IPS-NIHi11 (cell line): Measurements from ENCODE around the gene MRPL21.
"Not testable (repeated sequence)": the region's sequence is repeated elsewhere in the genome, so short reads cannot be mapped to it uniquely, and the experiment has no call there.

ENCODE experiments used
- DNase-seq: peaks from one replicate; pipeline ENCODE4 v3.0.0; 2012; ENCODE audit warnings: mixed read lengths, low spot score

MRPL21 gene

DNA sequence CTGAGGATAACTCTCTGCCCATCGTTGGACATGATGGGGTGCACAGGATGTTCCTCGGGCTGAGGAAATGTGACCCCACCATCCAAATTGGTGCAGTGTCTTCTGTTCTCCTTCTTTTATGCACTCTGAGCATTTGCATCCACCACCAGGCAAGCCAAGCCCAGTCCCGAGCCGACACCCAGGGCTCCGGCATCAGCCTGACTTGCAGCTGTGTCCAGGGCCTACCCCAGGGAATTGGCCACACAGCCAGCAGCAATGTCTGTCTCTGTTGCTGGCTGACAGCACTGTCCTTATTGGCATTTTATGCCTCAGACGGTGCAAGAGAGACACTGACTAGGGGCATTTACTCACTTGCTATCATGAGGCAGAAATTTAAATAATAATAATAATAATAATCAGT, 36.6 kb downstream of the MRPL21 start:
- no peak for DNase-seq

DNA sequence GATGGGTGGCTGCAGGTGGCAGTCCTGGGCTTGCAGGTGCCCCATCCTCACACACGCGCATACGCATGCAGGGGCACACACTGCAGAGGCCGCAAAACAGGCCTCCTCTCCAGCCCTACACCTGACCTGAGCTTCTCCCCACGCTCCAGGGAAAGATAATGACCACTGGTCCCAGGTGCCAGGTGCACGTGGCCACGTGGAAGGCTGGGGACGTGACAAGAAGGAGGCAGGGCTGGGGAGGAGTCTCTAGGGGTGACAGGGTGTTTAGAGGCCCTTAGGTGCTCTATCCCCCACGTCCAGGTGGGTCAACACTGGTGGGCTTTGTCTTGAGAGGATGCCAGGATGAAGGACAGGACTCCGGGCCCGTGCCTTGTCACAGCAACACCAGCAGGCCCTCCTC, 38.4 kb downstream of the MRPL21 start:
- DNase-seq: no peak

DNA sequence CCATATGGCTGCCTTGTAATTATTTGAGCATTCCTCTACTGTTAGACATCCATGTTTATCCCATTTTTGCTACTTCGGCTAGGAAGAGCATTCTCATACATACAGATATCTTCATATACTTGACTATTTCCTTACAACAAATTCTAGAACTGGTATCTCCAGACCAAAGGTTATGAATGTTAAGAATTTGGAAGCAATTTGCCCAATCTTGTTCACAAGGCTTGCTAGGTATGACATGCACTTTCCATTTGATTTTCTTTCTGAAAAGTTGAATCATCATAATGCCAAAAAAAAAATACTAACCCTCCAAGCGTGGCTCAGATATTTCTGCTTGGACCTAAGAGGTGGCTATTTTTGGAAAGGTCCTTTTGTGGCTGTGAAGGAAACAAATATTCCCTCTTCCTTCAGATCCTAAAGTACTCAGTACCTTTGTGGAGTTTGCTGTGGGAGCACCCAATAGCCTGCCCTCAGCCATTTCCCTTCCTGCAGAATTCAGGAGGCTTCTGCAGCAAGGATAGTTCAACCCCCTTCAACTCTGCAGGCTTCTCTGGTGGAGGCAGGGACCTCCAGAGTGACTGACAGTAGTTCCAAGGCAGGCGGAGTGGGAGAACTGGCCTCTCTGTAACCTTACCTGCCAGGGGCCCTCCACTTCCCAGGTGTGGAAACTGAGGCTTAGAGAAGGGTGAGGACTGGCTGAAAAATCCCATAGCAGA, 39.9 kb downstream of the MRPL21 start:
- DNase-seq: no peak

DNA sequence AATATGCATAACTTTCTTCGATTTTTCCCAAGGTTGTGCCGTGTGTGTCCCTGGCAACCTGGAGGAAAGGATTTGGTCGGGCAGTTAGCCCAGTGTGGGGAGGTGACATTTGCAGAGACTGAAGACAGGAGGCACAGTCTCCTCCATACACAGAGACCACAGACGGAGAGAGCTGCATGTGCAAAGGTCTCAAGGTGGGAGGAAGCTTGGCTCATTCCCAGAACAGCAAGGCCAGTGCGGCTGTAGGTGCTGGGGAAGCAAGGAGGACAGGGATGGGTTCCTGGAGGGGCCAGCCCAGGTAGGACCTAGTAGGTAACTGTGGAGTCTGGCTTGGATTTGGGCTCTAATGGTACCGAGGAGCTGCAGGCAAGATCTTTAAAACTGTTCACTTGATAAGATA, 41.2 kb downstream of the MRPL21 start:
- DNase-seq: no peak

DNA sequence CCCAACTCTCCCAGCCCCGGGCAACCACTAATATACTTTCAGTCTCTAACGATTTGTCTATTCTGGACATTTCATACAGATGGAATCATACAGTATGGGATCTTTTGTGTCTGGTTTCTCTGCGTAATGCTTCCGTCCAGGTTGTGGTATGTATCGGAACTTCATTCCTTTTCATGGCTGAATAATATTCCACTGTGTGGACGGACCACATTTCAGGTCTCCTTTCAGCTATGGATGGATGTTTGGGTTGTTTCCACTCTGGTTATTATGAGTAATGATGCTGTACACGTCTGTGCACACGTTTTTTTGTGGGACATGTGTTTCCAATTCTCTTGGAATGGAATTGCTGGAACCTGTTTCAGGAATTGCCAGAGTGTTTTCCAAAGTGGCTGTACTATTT, 44.5 kb downstream of the MRPL21 start:
- DNase-seq: no peak

DNA sequence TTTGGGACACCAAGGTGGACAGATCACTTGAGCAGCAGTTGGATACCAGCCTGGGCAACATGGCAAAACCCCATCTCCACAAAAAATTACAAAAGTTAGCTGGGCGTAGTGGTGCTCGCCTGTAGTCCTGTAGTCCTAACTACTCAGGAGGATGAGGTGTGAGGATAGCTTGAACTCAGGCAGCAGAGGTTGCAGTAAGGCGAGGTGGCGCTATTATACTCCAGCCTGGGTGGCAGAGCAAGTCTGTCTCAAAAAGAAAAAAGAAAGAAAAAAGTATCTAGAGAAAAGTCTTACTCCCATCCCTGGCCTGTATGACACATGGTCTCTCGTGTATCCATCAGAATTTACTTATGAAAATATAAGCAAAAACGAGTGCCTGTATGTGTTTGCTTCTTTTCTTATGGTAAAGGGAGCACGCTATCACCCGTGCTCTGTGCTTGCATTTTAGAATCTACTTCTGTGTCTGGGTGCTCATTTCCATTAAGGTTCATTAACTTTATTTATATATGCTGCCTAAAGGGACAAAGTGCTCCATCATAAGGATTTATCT, 46.5 kb downstream of the MRPL21 start:
- DNase-seq: no peak

DNA sequence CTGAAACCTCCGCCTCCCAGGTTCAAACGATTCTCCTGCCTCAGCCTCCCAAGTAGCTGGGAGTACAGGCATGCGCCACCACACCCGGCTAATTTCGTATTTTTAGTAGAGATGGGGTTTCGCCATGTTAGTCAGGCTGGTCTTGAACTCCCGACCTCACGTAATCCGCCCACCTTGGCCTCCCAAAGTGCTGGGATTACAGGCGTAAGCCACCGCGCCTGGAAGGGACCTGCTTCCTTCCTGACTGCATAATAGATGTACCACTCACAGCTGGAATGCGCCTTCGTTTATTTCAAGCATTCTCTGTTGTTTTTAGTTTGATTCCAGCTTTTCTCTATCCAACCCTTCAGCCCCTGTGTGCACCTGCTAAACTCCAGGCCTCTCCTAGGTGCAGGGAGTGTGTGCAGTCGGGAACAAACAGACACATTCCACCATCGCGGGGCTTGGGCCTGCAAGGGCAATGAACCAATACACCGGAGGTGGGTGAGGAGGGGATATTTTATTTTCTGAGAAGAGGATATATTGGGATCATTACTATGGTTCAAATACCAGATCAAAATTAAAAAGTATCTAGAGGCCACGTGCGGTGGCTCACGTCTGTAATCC, 47.1 kb downstream of the MRPL21 start:
- DNase-seq: not testable (repeated sequence)

DNA sequence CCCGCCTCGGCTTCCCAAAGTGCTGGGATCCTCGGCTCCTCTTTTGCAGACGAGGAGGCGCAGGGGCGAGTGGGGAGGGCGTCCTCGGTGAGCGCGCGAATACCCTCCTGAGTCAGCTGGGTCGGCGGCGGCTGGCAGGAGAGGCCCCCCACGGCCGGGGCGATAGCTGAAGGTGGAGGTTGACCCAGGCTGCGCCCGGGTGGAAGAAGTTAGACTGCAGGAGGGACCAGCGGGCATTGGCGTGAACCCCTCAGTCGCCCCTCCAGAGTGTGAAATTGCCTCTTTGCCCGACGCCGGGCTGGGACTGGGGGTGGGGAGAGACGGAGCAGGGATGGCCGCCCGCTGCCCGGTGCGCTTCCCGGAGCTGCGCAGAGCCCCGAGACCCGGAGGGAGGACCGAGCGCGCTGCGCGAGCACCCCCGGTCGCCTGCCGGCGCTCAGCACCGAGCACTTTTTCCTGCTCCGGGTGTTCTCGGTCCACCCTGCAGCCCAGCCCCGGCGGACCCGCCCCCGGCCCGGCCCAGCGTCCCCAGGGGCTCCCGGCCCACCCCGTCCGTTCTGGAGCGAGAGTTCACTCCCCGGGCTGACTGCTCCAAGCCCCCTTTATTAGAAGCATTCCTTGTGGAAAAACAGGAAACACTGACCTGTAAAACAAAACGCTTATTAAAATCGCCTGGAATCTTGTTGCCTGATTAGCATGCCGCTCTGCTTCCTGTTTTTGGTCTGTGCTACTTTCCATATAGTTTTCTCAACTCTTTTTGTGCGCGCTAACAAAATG, 48.2 kb downstream of the MRPL21 start:
- peak; percentile 85 for DNase-seq

DNA sequence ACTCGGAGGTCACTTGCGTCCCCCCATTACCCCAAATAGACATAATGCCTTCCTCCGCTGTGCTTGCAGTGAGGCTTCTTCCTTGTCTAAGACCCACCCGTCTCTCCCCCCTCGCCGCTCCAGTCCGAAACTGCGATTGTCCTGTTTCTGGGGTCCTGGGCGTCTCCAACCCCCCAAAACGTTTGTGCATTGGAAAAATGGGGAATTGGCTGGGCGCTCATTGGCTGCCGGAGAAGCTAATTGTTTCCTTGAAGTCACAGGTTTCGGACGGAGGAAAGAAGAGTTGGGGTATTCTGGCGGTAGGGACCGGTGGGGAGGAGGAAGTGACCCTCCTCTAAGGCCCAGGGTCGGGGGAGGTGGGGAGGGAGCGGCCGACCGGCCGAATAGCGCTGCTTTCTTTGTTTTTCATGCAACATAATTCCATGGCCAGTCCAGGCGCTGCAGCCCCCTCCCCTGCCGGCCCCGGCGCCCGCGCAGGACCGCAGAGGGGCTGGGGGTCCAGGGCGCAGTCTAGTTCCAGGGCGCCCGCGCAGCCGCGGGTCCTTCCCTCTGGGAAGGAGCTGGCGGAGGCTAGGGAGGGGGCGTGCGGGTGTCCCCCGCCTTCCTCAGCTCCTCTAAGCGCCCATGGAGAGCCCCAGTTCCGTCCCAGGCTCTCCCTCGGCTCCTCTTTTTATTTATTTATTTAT, 49.2 kb downstream of the MRPL21 start:
- DNase-seq: peak; percentile 47

DNA sequence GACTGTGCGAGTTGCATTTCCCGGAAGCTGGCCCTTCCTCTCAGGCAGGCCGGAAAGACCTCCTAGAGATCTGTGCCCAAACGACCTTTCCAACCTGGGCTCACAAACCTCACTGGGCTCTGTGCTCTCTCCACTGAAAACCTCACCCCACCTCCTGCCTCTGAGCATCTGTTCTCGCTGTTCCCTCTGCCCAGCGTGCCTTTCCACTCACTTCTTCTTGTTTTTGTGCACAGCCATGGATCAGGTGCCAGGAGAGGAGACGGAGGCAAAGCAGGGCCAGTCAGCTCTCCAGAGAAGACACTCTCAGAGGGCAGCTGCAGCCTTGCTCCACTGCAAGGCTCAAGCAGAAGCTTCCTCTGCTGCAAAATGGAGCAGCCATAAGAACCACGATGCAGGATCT, 51.0 kb downstream of the MRPL21 start:
- no peak for DNase-seq

DNA sequence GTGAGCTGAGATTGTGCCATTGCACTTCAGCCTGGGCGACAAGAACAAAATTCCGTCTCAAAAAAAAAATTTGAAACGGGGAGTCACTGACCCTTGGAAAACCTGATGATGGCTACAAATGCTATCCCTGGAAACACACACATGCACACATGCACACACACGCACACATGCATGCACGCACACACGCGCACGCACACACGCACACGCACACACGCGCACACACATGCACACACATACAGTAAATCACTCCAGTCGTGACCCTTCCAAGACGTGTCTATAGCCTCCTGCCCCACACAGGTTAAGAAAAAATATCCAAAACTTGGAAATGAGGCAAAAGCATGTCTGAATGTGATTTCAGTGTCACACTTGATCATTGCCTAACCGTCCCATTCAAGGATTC, 55.2 kb downstream of the MRPL21 start:
- DNase-seq: no peak

DNA sequence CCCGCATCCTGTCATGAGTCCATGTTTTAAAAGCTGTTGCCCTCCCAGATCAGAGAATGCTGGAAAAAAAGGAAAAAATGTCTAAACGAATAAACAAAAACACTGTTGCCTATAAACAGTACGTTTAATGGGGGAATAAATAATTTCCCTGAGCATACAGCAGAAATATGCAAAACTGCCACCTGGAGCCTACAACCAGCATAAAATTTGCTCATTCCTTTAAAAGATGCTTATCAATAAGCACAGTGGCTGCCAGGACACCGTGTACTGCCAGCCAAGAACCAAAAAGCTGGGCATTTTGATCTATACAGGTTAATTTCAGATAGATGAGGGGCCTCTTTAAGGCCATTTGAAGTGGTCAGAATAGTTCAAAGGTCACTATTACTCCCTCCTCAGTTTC, 56.2 kb downstream of the MRPL21 start:
- no peak for DNase-seq

DNA sequence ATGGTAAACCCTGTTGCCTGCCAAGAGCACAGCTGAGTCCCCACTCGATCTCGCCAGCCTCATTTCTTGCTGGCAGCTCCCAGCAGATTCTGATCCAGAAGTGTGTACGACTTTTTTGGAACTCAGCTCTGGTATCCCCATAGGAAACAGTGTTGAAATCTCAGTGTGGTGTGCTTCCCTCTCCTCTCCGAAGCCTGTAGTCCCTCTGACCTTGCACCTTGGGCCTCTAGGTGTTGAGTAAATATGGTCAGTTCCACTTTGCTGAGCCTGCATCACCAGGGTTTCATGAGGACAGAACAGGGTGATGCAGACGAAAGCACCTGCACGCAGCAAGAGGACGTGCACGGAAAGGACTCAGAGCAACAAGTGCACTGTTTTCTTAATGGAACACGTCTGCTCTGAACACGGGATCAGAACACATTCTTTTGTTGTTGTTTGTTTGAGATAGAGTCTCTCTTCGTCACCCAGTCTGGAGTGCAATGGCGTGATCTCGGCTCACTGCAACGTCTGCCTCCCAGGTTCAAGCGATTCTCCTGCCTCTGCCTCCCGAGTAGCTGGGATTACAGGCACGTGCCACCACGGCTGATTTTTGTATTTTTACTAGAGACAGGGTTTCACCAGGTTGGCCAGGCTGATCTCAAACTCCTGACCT, 58.2 kb downstream of the MRPL21 start:
- DNase-seq: no peak

DNA sequence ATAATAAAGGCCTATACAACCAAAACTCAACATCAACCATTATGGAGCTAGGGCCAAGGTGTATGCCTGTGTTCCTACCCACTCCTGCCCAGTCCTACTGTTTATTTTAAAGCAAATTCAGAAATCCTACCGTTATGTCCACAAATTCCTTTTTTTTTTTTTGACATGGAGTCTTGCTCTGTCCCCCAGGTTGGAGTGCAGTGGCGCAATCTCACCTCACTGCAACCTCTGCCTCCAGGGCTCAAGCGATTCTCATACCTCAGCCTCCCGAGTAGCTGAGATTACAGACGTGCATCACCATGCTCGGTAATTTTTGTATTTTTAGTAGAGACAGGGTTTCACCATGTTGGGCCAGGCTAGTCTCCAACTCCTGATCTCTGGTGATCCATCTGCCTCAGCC, 58.8 kb downstream of the MRPL21 start:
- no peak for DNase-seq

DNA sequence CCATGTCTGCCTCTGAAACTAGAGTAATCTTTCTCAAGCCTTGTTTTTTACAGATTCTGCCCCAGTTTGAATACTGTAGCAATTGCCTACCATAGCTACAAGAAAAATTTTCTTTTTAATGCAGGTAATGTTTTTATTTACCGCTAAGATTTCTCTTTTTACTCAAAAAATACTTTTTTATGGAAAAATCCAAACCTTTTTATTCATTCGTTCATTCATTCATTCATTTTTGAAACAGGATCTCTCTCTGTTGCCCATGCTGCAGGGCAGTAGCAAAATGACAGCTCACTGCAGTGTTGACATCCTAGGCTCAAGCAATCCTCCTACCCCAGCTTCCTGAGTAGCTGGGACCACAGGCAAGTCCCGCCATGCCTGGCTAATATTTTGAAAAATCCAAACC, 59.3 kb downstream of the MRPL21 start:
- no peak for DNase-seq

DNA sequence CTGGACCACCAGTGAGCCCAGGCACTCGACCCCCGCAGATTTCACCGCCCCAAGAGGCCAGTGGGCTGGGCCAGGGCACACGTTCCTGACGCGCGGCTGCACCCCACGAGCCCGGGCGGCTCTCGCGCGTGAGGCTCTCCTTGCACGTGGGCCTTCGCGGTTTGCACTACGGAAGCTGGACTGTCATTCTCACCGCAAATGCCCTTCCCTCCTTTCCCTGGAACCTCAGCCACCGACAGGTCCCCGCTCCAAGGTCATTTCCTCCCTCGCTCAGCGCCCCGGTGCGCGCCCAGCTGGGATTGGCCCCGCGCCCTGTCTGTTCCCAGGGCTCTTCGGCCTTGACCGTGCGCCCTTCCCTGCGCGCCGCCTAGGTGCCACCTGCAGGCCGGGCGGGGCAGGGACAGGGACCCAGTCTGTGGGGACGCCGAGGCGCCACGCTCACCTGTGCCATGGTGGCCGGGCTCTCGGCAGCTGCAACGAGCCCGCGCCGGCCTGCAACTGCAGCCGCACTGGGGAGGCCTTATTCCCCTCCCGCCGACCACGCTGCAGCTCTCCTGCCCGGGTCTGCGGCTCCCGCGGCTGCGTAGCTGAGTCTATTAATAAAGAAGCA, 59.8 kb downstream of the MRPL21 start:
- DNase-seq: peak; percentile 84

DNA sequence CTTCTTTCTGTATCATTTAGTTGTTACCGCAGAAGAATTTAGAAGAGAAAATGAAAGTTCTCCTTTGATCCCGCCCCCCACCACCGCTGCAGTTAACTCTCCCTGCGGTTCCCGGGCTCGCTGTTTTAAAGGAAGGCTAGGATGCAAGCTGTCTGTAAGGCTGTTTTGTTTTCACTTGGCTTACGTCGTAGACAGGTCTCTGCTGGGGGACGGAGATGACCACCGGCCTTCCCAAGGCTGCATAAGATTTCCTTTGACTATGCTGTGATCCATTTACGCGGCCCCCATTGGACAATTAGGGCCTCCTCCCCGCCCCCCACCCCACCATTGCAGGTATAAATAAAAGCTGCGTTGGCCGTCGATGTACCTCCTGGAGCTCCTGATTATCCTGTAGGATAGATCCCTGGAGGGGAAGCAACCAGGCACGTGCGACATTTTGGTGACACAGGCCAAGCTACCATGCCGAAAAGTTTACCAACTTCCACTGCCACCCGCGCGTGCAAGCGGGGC, 60.5 kb downstream of the MRPL21 start:
- no peak for DNase-seq

DNA sequence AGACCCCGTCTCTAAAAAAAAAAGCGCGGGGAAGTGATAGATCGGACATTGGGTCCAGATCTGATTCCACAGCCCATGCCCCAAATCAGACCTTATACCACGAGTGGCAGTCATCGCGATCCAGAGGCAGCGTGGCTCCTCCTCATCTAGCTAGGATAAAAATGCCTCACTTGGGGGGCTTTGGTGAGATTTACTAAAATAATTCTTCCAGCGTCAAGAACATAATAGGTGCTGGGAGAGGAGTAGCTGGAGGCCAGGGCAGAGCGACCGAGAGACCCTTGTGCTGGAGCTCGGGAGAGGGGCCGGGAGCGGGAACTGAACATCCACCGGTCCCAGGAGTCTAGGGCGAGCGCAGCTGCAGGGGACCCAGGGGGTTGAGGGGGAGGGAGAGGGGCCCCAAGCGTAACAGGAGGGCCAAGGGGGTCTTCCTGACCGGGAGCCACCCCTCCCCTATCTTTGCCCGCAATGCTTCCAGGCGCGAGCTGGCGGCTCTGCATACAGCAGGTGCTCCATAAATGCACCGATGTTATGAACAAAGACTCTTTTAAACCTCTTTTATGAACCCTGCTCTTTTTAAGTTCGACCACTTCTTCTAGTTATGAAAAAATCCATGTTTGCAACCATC, 61.1 kb downstream of the MRPL21 start:
- no peak for DNase-seq

DNA sequence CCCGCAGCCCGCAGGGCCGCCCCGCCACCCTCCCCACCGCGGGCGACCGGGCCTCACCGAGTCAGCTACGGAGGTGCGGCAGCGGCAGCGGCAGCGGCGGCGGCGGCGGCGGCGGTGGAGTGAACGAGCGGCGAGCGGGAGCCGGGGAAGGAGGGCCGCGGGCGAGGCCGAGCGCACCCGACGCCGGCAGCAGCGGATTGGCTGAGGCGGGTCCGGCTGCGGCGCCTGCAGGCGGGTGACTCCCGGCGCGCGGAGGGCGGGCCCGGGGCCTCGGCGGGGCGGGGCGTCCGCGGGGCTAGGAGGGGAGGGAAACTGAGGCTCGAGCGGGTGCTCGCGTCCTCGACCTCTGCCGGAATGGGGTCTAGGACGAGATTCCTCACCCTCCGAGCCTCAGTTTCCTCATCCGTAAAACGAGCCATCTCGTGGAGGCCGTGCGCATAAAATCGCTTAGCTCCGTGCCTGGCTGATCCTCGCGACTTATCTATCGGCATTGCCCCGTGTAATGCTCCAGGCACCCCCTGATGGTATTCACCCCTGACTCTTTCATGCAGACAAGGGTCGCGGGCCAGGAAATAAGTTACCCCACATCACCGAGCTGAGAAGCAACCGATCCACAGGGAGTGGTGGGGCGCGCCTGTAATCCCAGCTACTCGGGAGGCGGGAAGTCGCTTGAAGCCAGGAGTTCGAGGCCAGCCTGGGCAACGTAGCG, 61.8 kb downstream of the MRPL21 start, which contains the start of gene CPT1A:
Gene CPT1A, minus strand, starts transcription at position 199 of the 709 bp plus-strand sequence. CDS start 26,442 bp downstream, outside the sequence.
- peak; percentile 91 for DNase-seq
